Stomach (tissue), 4 donors: ENCODE measurements around the gene CA14.

ENCODE experiments used
- CTCF ChIP-seq, 7 experiments: fragments of 450-650 bp in 4 of 7; fragments of 200-600 bp in 3 of 7; sonication (generic) in 3 of 7; IDR thresholded peaks; one replicate each; pipeline ENCODE4 v1.5.1; 2016 to 2019; ENCODE audit warnings: antibody characterized with exemption in 7 of 7, control low read depth in 2 of 7, mild to moderate bottlenecking in 1 of 7
- POLR2A ChIP-seq, 4 donors: fragments of 450-650 bp; IDR thresholded peaks; one replicate each; pipeline ENCODE4 v1.6.1; 2016; ENCODE audit warnings: antibody characterized with exemption in 4 of 4, control low read depth in 2 of 4, mild to moderate bottlenecking in 1 of 4, moderate library complexity in 1 of 4
- POLR2AphosphoS5 ChIP-seq, 3 donors: sonication (generic); formaldehyde crosslinking; IDR thresholded peaks; one replicate each; pipeline ENCODE4 v1.6.1; 2016; ENCODE audit warnings: antibody characterized with exemption in 3 of 3

GRCh38 chr1:150237746-150238145 lies 19.8 kb upstream of the CA14 start:
- TF ChIP-seq CTCF (IDR thresholded peaks at IDR 0.05) (no peak), POLR2A (IDR thresholded peaks at IDR 0.05) (no peak), POLR2AphosphoS5 (IDR thresholded peaks at IDR 0.05) (no peak)
